ENCODE measurements around the gene TXLNA.

Gene TXLNA

GRCh38 chr1:32195531-32195930 is 16.1 kb downstream of the TXLNA start:
- no peak for TF ChIP-seq FOXP2 (optimal IDR thresholded peaks at IDR 0.05; ENCODE audit: borderline replicate concordance, extremely low read depth, extremely low read length, insufficient read depth)
- TF ChIP-seq TAF1 (IDR thresholded peaks at IDR 0.05; ENCODE audit: borderline replicate concordance, insufficient read depth, low read length), result no peak
- TF ChIP-seq REST (IDR thresholded peaks at IDR 0.05; ENCODE audit: insufficient read depth in 1 of 2, low read depth in 2 of 2, low read length in 2 of 2), result no peak
- TF ChIP-seq POLR2AphosphoS5 (IDR thresholded peaks at IDR 0.05; ENCODE audit: low read depth, low read length), result no peak; the same call in 1 of the 2 replicates
- no peak for TF ChIP-seq SIN3A (IDR thresholded peaks at IDR 0.05; ENCODE audit: borderline replicate concordance, insufficient read depth, low read length)

- no peak for TF ChIP-seq SIN3A (IDR thresholded peaks at IDR 0.05; ENCODE audit: borderline replicate concordance, insufficient read depth, low read length)
- no peak for TF ChIP-seq TAF1 (IDR thresholded peaks at IDR 0.05; ENCODE audit: borderline replicate concordance, insufficient read depth, low read length)
- no peak for TF ChIP-seq REST (IDR thresholded peaks at IDR 0.05; ENCODE audit: insufficient read depth in 1 of 2, low read depth in 2 of 2, low read length in 2 of 2)
- no peak for TF ChIP-seq POLR2AphosphoS5 (IDR thresholded peaks at IDR 0.05; ENCODE audit: low read depth, low read length)
- no peak for TF ChIP-seq FOXP2 (optimal IDR thresholded peaks at IDR 0.05; ENCODE audit: borderline replicate concordance, extremely low read depth, extremely low read length, insufficient read depth)
Measured at GRCh38 chr1:32195972-32196823, 16.7 kb downstream of the TXLNA start.

- TF ChIP-seq REST (IDR thresholded peaks at IDR 0.05; ENCODE audit: insufficient read depth in 1 of 2, low read depth in 2 of 2, low read length in 2 of 2), result no peak
- TF ChIP-seq SIN3A (IDR thresholded peaks at IDR 0.05; ENCODE audit: borderline replicate concordance, insufficient read depth, low read length), result no peak
- TF ChIP-seq TAF1 (IDR thresholded peaks at IDR 0.05; ENCODE audit: borderline replicate concordance, insufficient read depth, low read length), result no peak
- TF ChIP-seq FOXP2 (optimal IDR thresholded peaks at IDR 0.05; ENCODE audit: borderline replicate concordance, extremely low read depth, extremely low read length, insufficient read depth), result no peak
- no peak for TF ChIP-seq POLR2AphosphoS5 (IDR thresholded peaks at IDR 0.05; ENCODE audit: low read depth, low read length)
Measured at GRCh38 chr1:32197074-32197473, 17.6 kb downstream of the TXLNA start.

GRCh38 chr1:32197837-32198236 is 18.4 kb downstream of the TXLNA start:
- TF ChIP-seq SIN3A (IDR thresholded peaks at IDR 0.05; ENCODE audit: borderline replicate concordance, insufficient read depth, low read length), result no peak
- no peak for TF ChIP-seq REST (IDR thresholded peaks at IDR 0.05; ENCODE audit: insufficient read depth in 1 of 2, low read depth in 2 of 2, low read length in 2 of 2)
- TF ChIP-seq FOXP2 (optimal IDR thresholded peaks at IDR 0.05; ENCODE audit: borderline replicate concordance, extremely low read depth, extremely low read length, insufficient read depth), result no peak
- TF ChIP-seq POLR2AphosphoS5 (IDR thresholded peaks at IDR 0.05; ENCODE audit: low read depth, low read length), result no peak
- no peak for TF ChIP-seq TAF1 (IDR thresholded peaks at IDR 0.05; ENCODE audit: borderline replicate concordance, insufficient read depth, low read length)

All from PFSK-1 (cell line).